Endothelial cell of umbilical vein (primary cell): ENCODE data around the gene LDHB.

Source experiments
- CTCF ChIP-seq, 2 donors: IDR thresholded peaks; 1 replicate in 1 of 2; 2 replicates in 1 of 2; pipeline ENCODE4 v1.5.1; 2011; ENCODE audit warnings: low read length in 2 of 2, mild to moderate bottlenecking in 2 of 2, moderate library complexity in 2 of 2, control low read depth in 1 of 2, inconsistent platforms in 1 of 2, low read depth in 1 of 2; ENCODE audit not compliant: insufficient read depth in 1 of 2; ENCODE audit errors: extremely low read depth in 1 of 2
- EZH2 ChIP-seq: IDR thresholded peaks from 2 replicates; pipeline ENCODE4 v1.6.1; 2012; ENCODE audit warnings: borderline replicate concordance, low read depth, mild to moderate bottlenecking, moderate library complexity, low read length, inconsistent platforms; ENCODE audit not compliant: severe bottlenecking
- POLR2A ChIP-seq: IDR thresholded peaks from 2 replicates; pipeline ENCODE4 v1.6.1; 2012; ENCODE audit warnings: low read depth, mild to moderate bottlenecking, control low read depth, low read length
- POLR2AphosphoS5 ChIP-seq: IDR thresholded peaks from 2 replicates; pipeline ENCODE4 v1.6.1; 2012; ENCODE audit warnings: low read depth, mild to moderate bottlenecking, control low read depth, low read length, moderate library complexity; ENCODE audit not compliant: insufficient read depth

- TF ChIP-seq CTCF (IDR thresholded peaks at IDR 0.05; ENCODE audit: extremely low read depth in 1 of 2, insufficient read depth in 1 of 2, low read depth in 1 of 2, low read length in 2 of 2) = no peak
- TF ChIP-seq POLR2AphosphoS5 = no peak
- no peak for TF ChIP-seq EZH2
- TF ChIP-seq POLR2A = no peak
Measured at GRCh38 chr12:21699851-21700250, 42.2 kb upstream of the LDHB start.
